HL-60 (cell line): Measurements from ENCODE around the gene TNRC18.
"Not testable (repeated sequence)": the region's sequence is repeated elsewhere in the genome, so short reads cannot be mapped to it uniquely, and the experiment has no call there.

ENCODE experiments used
- DNase-seq, 2 experiments: peaks; one replicate each; pipeline ENCODE4 v3.0.0-alpha.2; 2010 to 2020; ENCODE audit warnings: low read depth in 1 of 2, low spot score in 1 of 2
- H3K27ac ChIP-seq: fragments of 250-450 bp; sonication (Bioruptor Pico); replicated peaks from 2 replicates; pipeline ENCODE4 v1.5.1; 2020; ENCODE audit warnings: mild to moderate bottlenecking, moderate library complexity
- H3K27me3 ChIP-seq: fragments of 250-450 bp; sonication (Bioruptor Pico); 2 replicates; pipeline ENCODE4 v1.5.1; 2021; ENCODE audit warnings: mild to moderate bottlenecking, moderate library complexity; ENCODE audit not compliant: insufficient read depth, poor library complexity, severe bottlenecking
- H3K4me3 ChIP-seq: replicated peaks from 2 replicates; pipeline ENCODE4 v1.5.1; 2011; ENCODE audit warnings: mild to moderate bottlenecking, control low read depth, low read length; ENCODE audit not compliant: insufficient read depth
- CTCF ChIP-seq: IDR thresholded peaks from one replicate; pipeline ENCODE4 v1.5.1; 2011; ENCODE audit warnings: low read length, control low read depth, inconsistent platforms; ENCODE audit not compliant: insufficient read depth
- GABPA ChIP-seq: IDR thresholded peaks from 2 replicates; pipeline ENCODE4 v1.6.1; 2012; ENCODE audit warnings: low read depth
- POLR2AphosphoS5 ChIP-seq: IDR thresholded peaks from 2 replicates; pipeline ENCODE4 v1.6.1; 2012; ENCODE audit warnings: low read depth
- REST ChIP-seq: IDR thresholded peaks from 2 replicates; pipeline ENCODE4 v1.6.1; 2012; ENCODE audit warnings: low read depth; ENCODE audit not compliant: insufficient replicate concordance
- SPI1 ChIP-seq: IDR thresholded peaks from 2 replicates; pipeline ENCODE4 v1.6.1; 2012; ENCODE audit warnings: low read depth, mild to moderate bottlenecking, borderline replicate concordance
- long read RNA-seq: library from polyadenylated mRNA; unstranded; transcript quantifications from one replicate; pipeline ENCODE4 v2.0.0, GENCODE V29; 2020

The TNRC18 gene
- long read RNA-seq, partial matches to known transcripts = 2 of 4 reads
- long read RNA-seq, other reads (novel, unspliced or antisense) = 2 of 4 reads

GRCh38 chr7:5423306-5423975 lies at the start of gene TNRC18:
Gene TNRC18 (minus strand): TSS chr7:5423834. CDS start chr7:5421246, 2,588 bp downstream.
- Histone ChIP-seq H3K27me3 (no peaks in the 10 kb centered on the region), H3K4me3 (peak within 1 kb of the TSS; percentile 77), H3K27ac (peak within 1 kb of the TSS; percentile 97)
- peak in 1 of 2 experiments; percentile 73 for DNase-seq
- TF ChIP-seq POLR2AphosphoS5 (no peak; the same call in 1 of the 2 replicates), SPI1 (no peak; the same call in 1 of the 2 replicates), GABPA (no peak; the same call in 1 of the 2 replicates), CTCF (no peak), REST (no peak)

GRCh38 chr7:5472432-5473315 lies 49.0 kb upstream of the TNRC18 start:
- H3K27ac ChIP-seq = no peak overlapping the region
- DNase-seq = peak; percentile 40 to 79

GRCh38 chr7:5471623-5472022 lies 48.0 kb upstream of the TNRC18 start:
- H3K27me3 ChIP-seq, H3K27ac ChIP-seq, H3K4me3 ChIP-seq, DNase-seq: not testable (repeated sequence)

More at GRCh38 chr7:5472432-5473315, 49.0 kb upstream of the TNRC18 start:
- no peak for TF ChIP-seq REST
- peak; percentile 21 for TF ChIP-seq CTCF
- TF ChIP-seq SPI1 = no peak
- H3K27me3 ChIP-seq = no peaks in the 10 kb centered on the region
- H3K4me3 ChIP-seq = no peak overlapping the region

GRCh38 chr7:5470816-5471215 lies 47.2 kb upstream of the TNRC18 start:
- H3K4me3 ChIP-seq = no peak overlapping the region
- no peaks in the 10 kb centered on the region for H3K27me3 ChIP-seq
- no peak for TF ChIP-seq POLR2AphosphoS5
- no peak for TF ChIP-seq REST
- TF ChIP-seq GABPA = no peak
- TF ChIP-seq SPI1 = no peak
- no peak for TF ChIP-seq CTCF
- DNase-seq = no peak
- no peak overlapping the region for H3K27ac ChIP-seq
